ENCODE data around the gene RPL19. TPM values are rescaled to one million over a fixed set of nuclear protein-coding genes. Genes with fewer than 3 reads are reported as not detected.

Gene RPL19
- total RNA-seq, 2 donors from 2014 or later = 1,534 to 2,029 TPM

- Histone ChIP-seq H3K4me3 (no peak overlapping the region), H3K27me3 (no peaks in the 10 kb centered on the region), H3K27ac (no peak overlapping the region), H3K9me3 (no peaks in the 10 kb centered on the region), H3K36me3 (replicated peaks in 1 of 2; ENCODE audit: insufficient read depth in 1 of 2, low read depth in 2 of 2) (peaks cover 2 to 5% of the 10 kb centered on the region in 2 donors), H3K4me1 (no peaks in the 10 kb centered on the region)
- TF ChIP-seq POLR2A (IDR thresholded peaks at IDR 0.05) (no peak), CTCF (IDR thresholded peaks at IDR 0.05) (no peak)
- WGBS, 2 donors = 50 to 67% methylated on average over 1 of the region's 1 CpG
- intact Hi-C loops (cut with DNase I) = no loop called here
- no peak for DNase-seq
- no peak for ATAC-seq
These were observed 51.9 kb downstream of the RPL19 start for GRCh38 chr17:39251997-39252396.

GRCh38 chr17:39252788-39253460, 52.8 kb downstream of the RPL19 start:
- Histone ChIP-seq H3K9me3 (no peaks in the 10 kb centered on the region), H3K27ac (no peak overlapping the region), H3K36me3 (replicated peaks in 1 of 2; ENCODE audit: insufficient read depth in 1 of 2, low read depth in 2 of 2) (peaks cover 2 to 5% of the 10 kb centered on the region in 2 donors), H3K4me1 (no peaks in the 10 kb centered on the region), H3K27me3 (no peaks in the 10 kb centered on the region), H3K4me3 (no peak overlapping the region)
- 80 to 87% methylated on average over 6 to 7 of the region's 7 CpGs for WGBS, 2 donors
- intact Hi-C loops (cut with DNase I) = no loop called here
- TF ChIP-seq CTCF (IDR thresholded peaks at IDR 0.05) (no peak), POLR2A (IDR thresholded peaks at IDR 0.05) (no peak)
- DNase-seq = no peak
- ATAC-seq = no peak

Other genes starting within 250 kb of the RPL19 start
- not detected for gene FBXO47, start 232.9 kb upstream of the RPL19 start, total RNA-seq
- gene PLXDC1, start 48.6 kb upstream of the RPL19 start, total RNA-seq = 1 to 10 TPM in 1 of 2 donors, not detected in 1; 6.5 TPM
- under 1 TPM in 1 of 2 donors, not detected in 1; 0.26 TPM for gene ARL5C, start 34.1 kb upstream of the RPL19 start, total RNA-seq
- 1 to 10 TPM; 2.3 TPM for gene CACNB1, start 2.6 kb upstream of the RPL19 start, total RNA-seq
- not detected for gene STAC2, start 25.7 kb downstream of the RPL19 start, total RNA-seq
- 10 to 100 TPM in 1 of 2 donors, 1 to 10 TPM in 1; 6.7 to 11.9 TPM for gene FBXL20, start 201.3 kb downstream of the RPL19 start, total RNA-seq

All from body of pancreas (tissue), 4 donors.